GM13976 (cell line): ENCODE measurements around the gene RGS12.

Source experiments
- DNase-seq: peaks from one replicate; pipeline ENCODE4 v3.0.0; 2012; ENCODE audit warnings: low spot score
- CTCF ChIP-seq: IDR thresholded peaks from 2 replicates; pipeline ENCODE4 v1.5.1; 2012; ENCODE audit warnings: borderline replicate concordance, mild to moderate bottlenecking; ENCODE audit not compliant: insufficient read depth; ENCODE audit errors: extremely low read depth, missing control alignments, control extremely low read depth
- in situ Hi-C: fragments of 300-500 bp; cut with MboI; formaldehyde crosslinking; loops from one replicate; pipeline ENCODE4 v1.12.0; 2022; ENCODE audit warnings: low sequenced_read_pairs, mixed read lengths, inconsistent platforms; ENCODE audit not compliant: unreplicated experiment

The RGS12 gene

GRCh38 chr4:3292571-3293400 is at the start of gene RGS12:
Gene RGS12 (plus strand): TSS chr4:3293021. CDS start chr4:3316171, 23,150 bp downstream.
- in situ Hi-C loops: no loop called here
- TF ChIP-seq CTCF: no peak
- peak; percentile 98 for DNase-seq

- no peak for DNase-seq
- in situ Hi-C loops: no loop called here
- TF ChIP-seq CTCF: no peak
Measured at GRCh38 chr4:3243136-3243780, 49.6 kb upstream of the RGS12 start.

- no peak for DNase-seq
- TF ChIP-seq CTCF: no peak
- in situ Hi-C loops: no loop called here
Measured at GRCh38 chr4:3244002-3244401, 48.8 kb upstream of the RGS12 start.

- no peak for TF ChIP-seq CTCF
- DNase-seq: no peak
- in situ Hi-C loops: no loop called here
Measured at GRCh38 chr4:3244747-3245146, 48.1 kb upstream of the RGS12 start.

- in situ Hi-C loops: no loop called here
- no peak for TF ChIP-seq CTCF
- no peak for DNase-seq
Measured at GRCh38 chr4:3245676-3246075, 47.1 kb upstream of the RGS12 start.

GRCh38 chr4:3246458-3247398 is 46.1 kb upstream of the RGS12 start:
- no peak for DNase-seq
- in situ Hi-C loops: no loop called here
- no peak for TF ChIP-seq CTCF
